Testis (tissue), 3 donors: Measurements from ENCODE around the gene OR9G1. TPM values are rescaled to one million over a fixed set of nuclear protein-coding genes. Genes with fewer than 3 reads are reported as not detected.
"Not testable (repeated sequence)": the region's sequence is repeated elsewhere in the genome, so short reads cannot be mapped to it uniquely, and the experiment has no call there.

Experiments
- DNase-seq: peaks from one replicate; pipeline ENCODE4 v3.0.0-alpha.2; 2019
- H3K27ac ChIP-seq, 2 donors: fragments of 200-600 bp; sonication (generic); one replicate each; pipeline ENCODE4 v1.5.1; 2019
- H3K27me3 ChIP-seq: fragments of 200-600 bp; sonication (generic); one replicate; pipeline ENCODE4 v1.5.1; 2019
- H3K36me3 ChIP-seq: fragments of 200-600 bp; sonication (generic); one replicate; pipeline ENCODE4 v1.5.1; 2017; ENCODE audit warnings: low read depth; ENCODE audit errors: missing control alignments
- H3K4me1 ChIP-seq: fragments of 200-600 bp; sonication (generic); one replicate; pipeline ENCODE4 v1.5.1; 2019
- H3K4me3 ChIP-seq, 2 donors: fragments of 200-600 bp; sonication (generic); one replicate each; pipeline ENCODE4 v1.5.1; 2017 to 2019
- H3K9me3 ChIP-seq: fragments of 200-600 bp; sonication (generic); one replicate; pipeline ENCODE4 v1.5.1; 2017
- CTCF ChIP-seq, 3 experiments: fragments of 450-650 bp in 2 of 3; fragments of 200-600 bp in 1 of 3; sonication (generic) in 1 of 3; IDR thresholded peaks; one replicate each; pipeline ENCODE4 v1.5.1; 2016 to 2019; ENCODE audit warnings: antibody characterized with exemption in 3 of 3, mild to moderate bottlenecking in 2 of 3, moderate library complexity in 1 of 3
- POLR2A ChIP-seq: fragments of 450-650 bp; IDR thresholded peaks from one replicate; pipeline ENCODE4 v1.6.1; 2017; ENCODE audit warnings: antibody characterized with exemption, mild to moderate bottlenecking, moderate library complexity
- WGBS, 2 donors: methylation state at CpG; one replicate each; pipeline ENCODE4 v1.1.5; 2018; 5-methylcytosine and 5-hydroxymethylcytosine counted together
- intact Hi-C: fragments of 100-400 bp; cut with DNase I; formaldehyde crosslinking; loops from one replicate; pipeline ENCODE4 v1.15.1; 2023; ENCODE audit warnings: low total_unique reads
- polyA plus RNA-seq: library from polyadenylated mRNA; stranded (reverse); fragments of 350-450 nt; fragmentation: Illumina TruSeq; extraction: RNeasy Lipid Tissue Mini Kit (QIAGEN cat#74804); gene quantifications from one replicate; pipeline ENCODE4 v1.2.3, GENCODE V29; 2014; ENCODE audit warnings: low read depth, low replicate concordance; ENCODE audit not compliant: insufficient read depth
- total RNA-seq, 2 donors: library from RNA; depleted of rRNA; stranded (reverse); fragments of >200 nt; gene quantifications; one replicate each; pipeline ENCODE4 v1.2.3, GENCODE V29; 2016

The OR9G1 gene
- total and polyA plus RNA-seq, 3 donors from 2014 or later: not detected

GRCh38 chr11:56688554-56689100 is 10.3 kb upstream of the OR9G1 start:
- H3K4me3 ChIP-seq: no peak overlapping the region
- DNase-seq: no peak
- no peaks in the 10 kb centered on the region for H3K4me1 ChIP-seq
- TF ChIP-seq CTCF (IDR thresholded peaks at IDR 0.05): no peak
- TF ChIP-seq POLR2A: no peak
- intact Hi-C loops: no loop called here
- WGBS, 2 donors: 83 to 89% methylated on average over 1 of the region's 1 CpG
- no peaks in the 10 kb centered on the region for H3K27me3 ChIP-seq
- H3K27ac ChIP-seq: no peak overlapping the region
- no peaks in the 10 kb centered on the region for H3K36me3 ChIP-seq
- H3K9me3 ChIP-seq: no peaks in the 10 kb centered on the region

- H3K4me1 ChIP-seq, H3K4me3 ChIP-seq, intact Hi-C loops, H3K9me3 ChIP-seq, H3K27ac ChIP-seq, H3K36me3 ChIP-seq, DNase-seq, H3K27me3 ChIP-seq: not testable (repeated sequence)
- WGBS, 2 donors: 85% methylated on average over 3 of the region's 3 CpGs
Measured at GRCh38 chr11:56691179-56691578, 7.7 kb upstream of the OR9G1 start.

GRCh38 chr11:56693428-56693827 is 5.5 kb upstream of the OR9G1 start:
- Histone ChIP-seq H3K4me3 (no peak overlapping the region), H3K27ac (no peak overlapping the region), H3K27me3 (no peaks in the 10 kb centered on the region), H3K4me1 (no peaks in the 10 kb centered on the region), H3K9me3 (no peaks in the 10 kb centered on the region), H3K36me3 (no peaks in the 10 kb centered on the region)
- WGBS, 2 donors: 84 to 93% methylated on average over 2 of the region's 2 CpGs
- no peak for DNase-seq
- TF ChIP-seq POLR2A: no peak
- TF ChIP-seq CTCF (IDR thresholded peaks at IDR 0.05): no peak
- intact Hi-C loops: no loop called here

- H3K4me3 ChIP-seq: no peak overlapping the region
- no peak for DNase-seq
- intact Hi-C loops: no loop called here
- H3K27me3 ChIP-seq: no peaks in the 10 kb centered on the region
- H3K9me3 ChIP-seq: no peaks in the 10 kb centered on the region
- 69 to 70% methylated on average over 10 of the region's 10 CpGs for WGBS, 2 donors
- no peak for TF ChIP-seq CTCF (IDR thresholded peaks at IDR 0.05)
- TF ChIP-seq POLR2A: no peak
- H3K27ac ChIP-seq: no peak overlapping the region
- H3K36me3 ChIP-seq: no peaks in the 10 kb centered on the region
- no peaks in the 10 kb centered on the region for H3K4me1 ChIP-seq
Measured at GRCh38 chr11:56700242-56700913, 1.5 kb downstream of the OR9G1 start.

GRCh38 chr11:56700914-56701485 is 2.1 kb downstream of the OR9G1 start:
- 55 to 62% methylated on average over 8 of the region's 8 CpGs for WGBS, 2 donors
- Histone ChIP-seq H3K4me1 (no peaks in the 10 kb centered on the region), H3K27me3 (no peaks in the 10 kb centered on the region), H3K27ac (no peak overlapping the region), H3K36me3 (no peaks in the 10 kb centered on the region), H3K9me3 (no peaks in the 10 kb centered on the region), H3K4me3 (no peak overlapping the region)
- DNase-seq: no peak
- intact Hi-C loops: no loop called here
- no peak for TF ChIP-seq POLR2A
- TF ChIP-seq CTCF (IDR thresholded peaks at IDR 0.05): no peak
